SH-SY5Y (cell line): ENCODE data around the gene SH3GL3.

Experiments used
- GATA2 ChIP-seq: IDR thresholded peaks from 2 replicates; pipeline ENCODE4 v1.6.1; 2011; ENCODE audit warnings: mild to moderate bottlenecking, low read depth, low read length
- GATA3 ChIP-seq: IDR thresholded peaks from 2 replicates; pipeline ENCODE4 v1.6.1; 2011; ENCODE audit warnings: low read depth, mild to moderate bottlenecking, low read length, moderate library complexity

DNA sequence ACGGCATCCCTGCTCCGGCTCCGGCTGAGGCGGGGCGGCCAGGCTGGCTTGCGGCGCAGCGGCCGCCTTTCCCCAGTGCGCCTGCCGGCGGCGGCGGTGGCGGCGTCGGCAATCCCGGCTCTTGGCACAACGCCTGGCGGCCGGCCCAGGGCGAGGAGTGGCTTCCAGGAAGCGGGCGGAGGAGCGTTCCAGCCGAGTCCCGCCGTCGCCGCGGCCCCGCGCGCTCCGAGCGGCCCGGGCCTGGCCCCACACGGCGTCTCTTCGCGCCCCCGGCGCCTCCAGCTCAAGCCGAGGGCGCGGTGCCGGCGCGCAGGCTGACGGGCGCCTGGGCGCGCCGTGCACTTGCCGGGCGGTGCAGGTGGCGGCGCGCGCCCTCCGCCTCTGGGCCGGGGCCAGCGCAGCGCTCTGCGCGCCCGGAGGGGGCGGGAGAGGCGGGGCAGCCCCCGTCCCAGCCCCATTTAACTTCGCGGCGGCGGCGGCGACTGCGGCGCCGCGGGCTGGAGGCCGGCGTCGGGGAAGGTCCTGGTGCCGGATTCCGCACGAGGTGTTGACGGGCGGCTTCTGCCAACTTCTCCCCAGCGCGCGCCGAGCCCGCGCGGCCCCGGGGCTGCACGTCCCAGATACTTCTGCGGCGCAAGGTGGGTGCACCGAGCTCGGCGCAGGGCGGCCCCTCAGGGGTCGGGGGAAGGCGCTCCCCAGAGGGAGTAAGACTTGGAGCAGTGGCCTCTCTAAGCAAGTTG is 206.7 kb downstream of the SH3GL3 start, which contains the start of gene ADAMTSL3:
- TF ChIP-seq GATA2 (no peak), GATA3 (no peak)
